Omental fat pad (tissue), 4 donors: Measurements from ENCODE around the gene WDR45B. TPM values are rescaled to one million over a fixed set of nuclear protein-coding genes. Genes with fewer than 3 reads are reported as not detected.
"Not testable (repeated sequence)": the region's sequence is repeated elsewhere in the genome, so short reads cannot be mapped to it uniquely, and the experiment has no call there.

Experiments
- ATAC-seq: fragments of 150-250 bp; one replicate; pipeline ENCODE4 v1.9.1; 2016; ENCODE audit warnings: mild to moderate bottlenecking, moderate library complexity; ENCODE audit not compliant: low FRiP score
- DNase-seq: peaks from one replicate; pipeline ENCODE4 v3.0.0-alpha.2; 2019; ENCODE audit warnings: low spot score
- total RNA-seq, 4 donors: library from RNA; depleted of rRNA; stranded (reverse); fragments of >200 nt; gene quantifications; one replicate each; pipeline ENCODE4 v1.1.0, GENCODE V29; 2016
- TF ChIP-seq, protein P1 (sequence below), 3 donors: fragments of 450-650 bp; IDR thresholded peaks; one replicate each; pipeline ENCODE4 v1.5.1; 2016 to 2017; ENCODE audit warnings: antibody characterized with exemption in 3 of 3, mild to moderate bottlenecking in 3 of 3, moderate library complexity in 2 of 3

Gene WDR45B
- total RNA-seq, 4 donors from 2014 or later: 63.0 to 139 (median 86.0) TPM

DNA sequence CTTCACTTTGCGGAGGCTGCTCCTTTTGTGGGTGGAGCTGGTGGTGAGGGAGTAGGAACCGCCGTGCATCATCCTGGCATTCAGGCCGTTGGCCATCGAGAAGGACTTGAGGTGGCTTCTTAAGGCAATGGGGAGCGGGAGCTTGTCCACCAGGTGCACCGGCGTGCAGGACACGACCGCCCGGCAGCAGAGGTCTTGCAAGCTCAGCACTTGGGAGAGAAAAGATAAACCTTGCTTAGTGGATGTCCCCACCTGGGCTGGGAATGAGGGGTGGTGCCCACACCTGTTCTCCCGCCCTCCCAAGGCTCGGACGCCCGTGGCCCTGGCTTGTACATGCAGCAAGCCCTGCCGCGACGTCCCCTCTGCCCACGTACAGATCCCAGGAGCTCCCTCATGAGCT lies 9.7 kb upstream of the WDR45B start:
- TF ChIP-seq, protein P1, sequence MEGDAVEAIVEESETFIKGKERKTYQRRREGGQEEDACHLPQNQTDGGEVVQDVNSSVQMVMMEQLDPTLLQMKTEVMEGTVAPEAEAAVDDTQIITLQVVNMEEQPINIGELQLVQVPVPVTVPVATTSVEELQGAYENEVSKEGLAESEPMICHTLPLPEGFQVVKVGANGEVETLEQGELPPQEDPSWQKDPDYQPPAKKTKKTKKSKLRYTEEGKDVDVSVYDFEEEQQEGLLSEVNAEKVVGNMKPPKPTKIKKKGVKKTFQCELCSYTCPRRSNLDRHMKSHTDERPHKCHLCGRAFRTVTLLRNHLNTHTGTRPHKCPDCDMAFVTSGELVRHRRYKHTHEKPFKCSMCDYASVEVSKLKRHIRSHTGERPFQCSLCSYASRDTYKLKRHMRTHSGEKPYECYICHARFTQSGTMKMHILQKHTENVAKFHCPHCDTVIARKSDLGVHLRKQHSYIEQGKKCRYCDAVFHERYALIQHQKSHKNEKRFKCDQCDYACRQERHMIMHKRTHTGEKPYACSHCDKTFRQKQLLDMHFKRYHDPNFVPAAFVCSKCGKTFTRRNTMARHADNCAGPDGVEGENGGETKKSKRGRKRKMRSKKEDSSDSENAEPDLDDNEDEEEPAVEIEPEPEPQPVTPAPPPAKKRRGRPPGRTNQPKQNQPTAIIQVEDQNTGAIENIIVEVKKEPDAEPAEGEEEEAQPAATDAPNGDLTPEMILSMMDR (IDR thresholded peaks at IDR 0.05): no peak
- DNase-seq: no peak
- ATAC-seq: no peak

DNA sequence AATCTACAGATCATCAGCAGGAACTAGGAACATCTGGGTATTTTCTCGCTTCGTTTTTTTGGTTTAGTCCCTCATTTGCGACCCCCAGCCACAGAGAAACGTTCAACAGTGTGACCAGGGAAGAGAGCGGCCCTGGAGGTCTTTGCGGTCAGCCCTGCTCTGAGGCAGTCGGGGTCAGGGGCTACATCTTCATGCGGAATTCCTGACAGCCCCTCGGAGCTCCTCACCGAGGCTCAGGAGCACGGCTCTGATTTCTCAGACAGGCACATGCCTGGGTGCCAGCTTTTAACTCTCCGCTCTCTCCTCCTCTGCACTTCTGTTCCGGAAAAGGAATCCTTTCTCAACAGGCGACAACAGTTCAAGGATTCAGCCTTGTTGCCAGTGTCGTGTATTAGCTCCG lies 8.0 kb upstream of the WDR45B start:
- TF ChIP-seq, protein P1 (IDR thresholded peaks at IDR 0.05): no peak
- DNase-seq: no peak

GRCh38 chr17:82655523-82655922 lies 7.3 kb upstream of the WDR45B start:
- DNase-seq (no peak), ATAC-seq (no peak)
- TF ChIP-seq, protein P1 (IDR thresholded peaks at IDR 0.05): no peak

More for the DNA sequence above, 8.0 kb upstream of the WDR45B start:
- ATAC-seq: no peak

DNA sequence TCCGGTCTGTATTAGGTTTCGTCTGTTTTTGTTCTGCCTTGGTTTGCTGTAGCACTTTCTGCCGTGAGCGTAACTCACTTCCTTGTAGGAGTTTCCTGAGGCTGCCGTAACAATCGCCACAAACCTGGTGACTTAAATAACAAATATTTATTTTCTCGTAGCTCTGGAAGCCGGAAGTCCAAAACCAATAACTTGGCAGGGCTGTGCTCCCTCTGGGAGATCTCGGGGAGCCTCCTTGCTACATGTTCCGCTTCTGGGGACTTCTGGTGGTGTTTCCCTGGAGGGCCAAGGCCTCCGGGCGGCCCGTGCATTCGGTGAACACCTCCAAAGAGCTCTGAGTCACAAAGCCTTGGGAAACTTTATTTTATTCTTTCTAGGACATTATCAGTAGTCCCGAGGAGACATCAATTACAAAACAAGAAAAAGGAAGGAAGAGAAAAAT lies 6.8 kb upstream of the WDR45B start:
- DNase-seq (no peak), ATAC-seq (no peak)
- TF ChIP-seq, protein P1 (IDR thresholded peaks at IDR 0.05): no peak

GRCh38 chr17:82654611-82655010 lies 6.4 kb upstream of the WDR45B start:
- not testable (repeated sequence) for DNase-seq, ATAC-seq

DNA sequence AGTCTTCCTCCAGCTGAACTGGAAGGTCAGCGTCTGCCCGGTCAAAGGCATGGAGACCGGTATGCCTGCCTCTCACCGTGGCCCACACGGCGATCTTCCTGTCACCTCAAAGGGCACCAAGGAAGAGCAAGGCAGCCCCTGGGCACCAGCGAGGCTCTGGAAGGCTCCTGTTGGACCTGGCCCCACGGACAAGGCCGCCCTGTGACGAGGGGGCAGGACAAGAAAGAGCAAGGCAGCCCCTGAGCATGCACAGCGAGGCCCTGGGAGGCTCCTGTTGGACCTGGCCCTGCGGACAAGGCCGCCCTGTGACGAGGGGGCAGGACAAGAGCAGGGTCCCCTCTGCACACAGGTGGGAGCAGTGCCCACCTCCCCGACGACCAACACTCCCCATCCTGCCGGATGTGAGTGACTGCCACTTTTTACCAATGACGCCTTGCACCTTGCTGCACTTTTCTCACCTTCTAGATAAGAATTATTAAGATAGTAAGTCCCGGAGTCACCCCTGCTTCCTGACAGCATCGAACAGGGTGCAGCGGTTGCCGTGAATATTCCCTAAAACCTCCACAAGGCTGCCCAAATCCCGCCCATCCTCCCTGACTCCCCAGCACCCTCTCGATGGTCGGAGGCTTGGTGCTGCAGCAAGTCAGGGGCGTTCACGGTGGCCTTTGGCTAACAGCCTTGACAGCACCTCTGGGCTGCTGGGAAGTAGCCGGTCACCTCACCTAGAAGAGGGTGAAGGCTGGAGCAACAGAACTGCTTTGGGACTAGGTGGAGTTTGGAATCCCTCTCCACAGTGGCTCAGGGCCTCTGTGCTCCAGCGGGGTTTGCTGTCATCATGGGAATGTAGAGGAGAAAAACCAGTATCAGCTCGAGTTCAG lies 5.6 kb upstream of the WDR45B start:
- DNase-seq (no peak), ATAC-seq (no peak)
- TF ChIP-seq, protein P1 (IDR thresholded peaks at IDR 0.05): no peak

DNA sequence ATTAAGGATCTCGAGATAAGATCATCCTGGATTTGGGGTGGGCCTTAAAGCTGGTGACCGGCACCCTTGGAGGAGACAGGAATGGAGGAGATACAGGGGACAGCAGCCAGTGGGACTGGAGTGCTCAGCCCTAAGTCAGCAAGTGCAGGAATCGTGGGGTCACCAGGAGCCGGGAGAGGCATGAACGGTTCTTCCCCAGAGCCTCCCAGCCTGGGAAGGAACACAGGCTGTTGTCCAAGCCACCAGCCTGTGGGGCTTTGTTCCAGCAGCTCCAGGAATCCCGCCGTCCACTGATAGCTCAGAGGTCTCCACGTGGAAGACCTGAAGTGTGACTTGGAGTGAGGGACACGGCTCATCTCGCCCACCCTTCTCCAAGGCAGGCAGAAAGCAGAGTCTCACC lies 2.5 kb upstream of the WDR45B start:
- ATAC-seq: no peak
- no peak for DNase-seq
- TF ChIP-seq, protein P1 (IDR thresholded peaks at IDR 0.05): no peak
